Karpas-422 (cell line): ENCODE results near the gene BDH2. TPM values are rescaled to one million over a fixed set of nuclear protein-coding genes. Genes with fewer than 3 reads are reported as not detected.

ENCODE experiments used
- DNase-seq: peaks from one replicate; pipeline ENCODE4 v3.0.0-alpha.2; 2015
- H2AFZ ChIP-seq: fragments of 200-600 bp; sonication (generic); 2 replicates; pipeline ENCODE4 v1.6.1; 2014; ENCODE audit warnings: antibody characterized with exemption, low read length, mixed read lengths
- H3K27ac ChIP-seq: fragments of 200-600 bp; sonication (generic); 2 replicates; pipeline ENCODE4 v1.5.1; 2014; ENCODE audit warnings: mild to moderate bottlenecking, low read length, moderate library complexity
- H3K27me3 ChIP-seq: fragments of 200-600 bp; sonication (generic); 2 replicates; pipeline ENCODE4 v1.6.1; 2014; ENCODE audit warnings: low read length, mixed read lengths
- H3K36me3 ChIP-seq: fragments of 200-600 bp; sonication (generic); 2 replicates; pipeline ENCODE4 v1.6.1; 2014; ENCODE audit warnings: low read length, mixed read lengths; ENCODE audit not compliant: insufficient read depth
- H3K4me1 ChIP-seq: fragments of 200-600 bp; sonication (generic); 2 replicates; pipeline ENCODE4 v1.6.1; 2014; ENCODE audit warnings: mild to moderate bottlenecking, low read length, mixed read lengths
- H3K4me2 ChIP-seq: fragments of 200-600 bp; sonication (generic); 2 replicates; pipeline ENCODE4 v1.6.1; 2014; ENCODE audit warnings: low read length, low read depth, mild to moderate bottlenecking; ENCODE audit not compliant: poor library complexity, severe bottlenecking
- H3K4me3 ChIP-seq: fragments of 200-600 bp; sonication (generic); 2 replicates; pipeline ENCODE4 v1.5.1; 2014; ENCODE audit warnings: mild to moderate bottlenecking, antibody characterized with exemption, low read length, mixed read lengths
- H3K79me2 ChIP-seq: fragments of 200-600 bp; sonication (generic); 2 replicates; pipeline ENCODE4 v1.6.1; 2014; ENCODE audit warnings: mild to moderate bottlenecking, low read length, mixed read lengths
- H3K9ac ChIP-seq: fragments of 200-600 bp; sonication (generic); 2 replicates; pipeline ENCODE4 v1.6.0; 2014; ENCODE audit warnings: low read length
- H3K9me2 ChIP-seq: fragments of 200-600 bp; sonication (generic), shearing (Covaris generic); replicated peaks from 2 replicates; pipeline ENCODE4 v1.6.0; 2014; ENCODE audit warnings: mild to moderate bottlenecking, low read length, moderate library complexity; ENCODE audit not compliant: insufficient read depth
- H3K9me3 ChIP-seq: fragments of 300-700, 200-600 bp; sonication (generic); 2 replicates; pipeline ENCODE4 v1.6.1; 2014; ENCODE audit warnings: low read length, mixed read lengths
- H4K20me1 ChIP-seq: fragments of 200-600 bp; sonication (generic); 2 replicates; pipeline ENCODE4 v1.6.1; 2014; ENCODE audit warnings: mild to moderate bottlenecking, antibody characterized with exemption, low read length, low read depth; ENCODE audit not compliant: insufficient read depth
- total RNA-seq: library from RNA; depleted of rRNA; stranded (reverse); fragments of >200 nt; shearing (Covaris generic); gene quantifications from 2 replicates; pipeline ENCODE4 v1.2.3, GENCODE V29; 2014; ENCODE audit warnings: low replicate concordance

BDH2 gene
- total RNA-seq, 1 experiment from 2014 or later, result 42.2 TPM

GRCh38 chr4:103111598-103111997 lies 12.0 kb upstream of the BDH2 start:
- Histone ChIP-seq H3K4me2 (no peak overlapping the region), H3K4me1 (no peaks in the 10 kb centered on the region), H3K9me2 (no peaks in the 10 kb centered on the region), H3K36me3 (peaks cover 41% of the 10 kb centered on the region), H3K4me3 (no peak overlapping the region), H3K27ac (no peak overlapping the region), H3K9me3 (no peaks in the 10 kb centered on the region), H3K27me3 (no peaks in the 10 kb centered on the region), H3K9ac (no peak overlapping the region), H2AFZ (no peak overlapping the region), H3K79me2 (no peaks in the 10 kb centered on the region), H4K20me1 (no peaks in the 10 kb centered on the region)
- DNase-seq, result no peak

DNA sequence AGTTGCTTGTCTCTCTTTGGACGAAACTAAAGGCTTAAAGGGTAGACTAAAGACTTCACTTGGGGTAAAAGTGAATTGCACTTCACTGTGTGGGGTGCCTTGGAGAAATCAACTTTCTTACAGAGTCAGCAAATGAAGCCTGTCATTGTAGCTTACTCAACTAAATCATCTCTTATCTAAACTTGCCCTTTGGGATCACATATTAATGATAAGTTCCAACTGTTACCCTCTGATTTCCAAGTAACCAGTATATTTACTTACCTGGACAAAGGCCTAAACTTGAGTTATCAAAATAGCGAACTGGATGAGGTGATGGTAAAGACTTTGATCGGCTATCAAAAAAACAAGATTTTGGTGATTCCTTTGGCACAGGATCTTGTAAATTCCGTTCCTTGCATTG lies 8.9 kb upstream of the BDH2 start:
- Histone ChIP-seq H3K9me2 (no peaks in the 10 kb centered on the region), H3K79me2 (no peaks in the 10 kb centered on the region), H3K27me3 (no peaks in the 10 kb centered on the region), H3K9me3 (no peaks in the 10 kb centered on the region), H4K20me1 (no peaks in the 10 kb centered on the region), H3K9ac (no peak overlapping the region), H3K4me2 (no peak overlapping the region), H2AFZ (no peak overlapping the region), H3K4me1 (no peaks in the 10 kb centered on the region), H3K27ac (no peak overlapping the region), H3K36me3 (peaks cover 32% of the 10 kb centered on the region; the same call in 1 of the 2 replicates), H3K4me3 (no peak overlapping the region)
- no peak for DNase-seq

DNA sequence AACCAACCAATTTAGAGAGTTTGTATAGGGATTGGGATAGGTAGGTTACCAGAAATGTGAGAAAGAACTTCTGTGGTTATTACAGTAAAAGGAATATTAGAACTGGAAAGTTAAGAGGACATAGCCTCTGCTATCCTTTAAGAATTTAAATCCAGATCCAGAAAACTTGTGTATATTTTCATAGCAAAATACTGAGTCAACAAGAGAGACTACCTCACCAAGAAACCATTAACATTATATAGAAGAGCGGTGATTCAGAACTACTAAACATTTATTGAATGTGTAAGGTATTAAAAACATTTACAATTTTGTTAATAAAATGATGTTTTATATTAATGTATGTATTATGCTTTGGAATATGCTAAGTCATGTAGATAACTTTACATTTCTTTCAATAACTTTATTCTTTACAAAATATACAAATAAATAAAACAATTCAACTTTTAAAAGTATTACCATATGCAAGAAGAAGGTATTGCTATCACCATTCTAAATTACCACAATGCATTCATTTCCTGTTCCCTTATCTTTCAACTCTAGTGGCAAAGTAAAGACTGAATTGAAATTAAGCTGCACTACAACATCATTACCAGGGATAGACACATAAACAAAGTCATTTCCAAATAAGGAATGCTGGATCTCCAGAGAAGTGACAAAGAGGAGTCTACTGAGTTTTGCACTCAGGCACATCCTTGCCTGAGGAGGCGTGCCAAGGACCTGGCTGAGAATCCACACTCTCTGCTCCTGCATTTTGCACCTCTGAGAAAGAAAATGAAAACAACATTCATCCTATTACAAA lies 6.1 kb upstream of the BDH2 start:
- no peak overlapping the region for H3K4me3 ChIP-seq
- no peaks in the 10 kb centered on the region for H3K4me1 ChIP-seq
- no peak overlapping the region for H3K27ac ChIP-seq
- no peak overlapping the region for H3K9ac ChIP-seq
- H3K79me2 ChIP-seq, result no peaks in the 10 kb centered on the region
- no peak overlapping the region for H3K4me2 ChIP-seq
- no peaks in the 10 kb centered on the region for H3K9me3 ChIP-seq
- H3K9me2 ChIP-seq, result no peaks in the 10 kb centered on the region
- no peaks in the 10 kb centered on the region for H3K27me3 ChIP-seq
- H4K20me1 ChIP-seq, result no peaks in the 10 kb centered on the region
- no peak for DNase-seq
- peaks cover 26% of the 10 kb centered on the region; the same call in 1 of the 2 replicates for H3K36me3 ChIP-seq
- no peak overlapping the region for H2AFZ ChIP-seq

DNA sequence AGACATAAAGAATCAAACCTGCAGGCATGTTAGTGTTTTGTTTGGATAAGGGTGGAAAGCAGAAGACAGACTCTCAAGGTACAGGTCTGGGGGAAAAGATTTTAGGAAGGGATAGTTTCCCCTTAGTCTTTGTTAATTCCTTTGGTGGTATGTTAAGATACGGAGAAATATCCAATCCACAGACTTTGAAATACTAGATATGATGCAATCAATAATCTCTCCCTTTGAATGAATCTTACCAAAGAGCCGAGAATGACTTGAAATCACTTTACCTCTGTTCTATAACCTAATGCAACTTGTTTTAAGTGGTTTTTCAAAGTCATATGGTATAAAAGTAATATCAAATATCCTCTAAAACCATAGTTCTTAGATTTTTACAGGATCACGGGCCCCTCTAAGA lies 5.3 kb upstream of the BDH2 start:
- no peaks in the 10 kb centered on the region for H4K20me1 ChIP-seq
- H3K9me2 ChIP-seq, result no peaks in the 10 kb centered on the region
- peaks cover 3% of the 10 kb centered on the region for H3K4me1 ChIP-seq
- DNase-seq, result no peak
- H3K27ac ChIP-seq, result no peak overlapping the region
- H3K9ac ChIP-seq, result no peak overlapping the region
- no peaks in the 10 kb centered on the region for H3K79me2 ChIP-seq
- H2AFZ ChIP-seq, result no peak overlapping the region
- H3K4me2 ChIP-seq, result no peak overlapping the region
- H3K9me3 ChIP-seq, result no peaks in the 10 kb centered on the region
- H3K36me3 ChIP-seq, result peaks cover 18% of the 10 kb centered on the region; the same call in 1 of the 2 replicates
- no peak overlapping the region for H3K4me3 ChIP-seq
- no peaks in the 10 kb centered on the region for H3K27me3 ChIP-seq

- Histone ChIP-seq H3K9ac (no peak overlapping the region), H3K4me1 (peaks cover 25% of the 10 kb centered on the region), H3K27ac (no peak overlapping the region), H3K36me3 (no peaks in the 10 kb centered on the region), H3K4me3 (no peak overlapping the region), H3K4me2 (no peak overlapping the region), H3K79me2 (peaks cover 6% of the 10 kb centered on the region; the same call in 1 of the 2 replicates), H2AFZ (peak overlapping the region; percentile 41), H3K9me3 (no peaks in the 10 kb centered on the region), H3K9me2 (no peaks in the 10 kb centered on the region), H4K20me1 (no peaks in the 10 kb centered on the region), H3K27me3 (no peaks in the 10 kb centered on the region)
- no peak for DNase-seq
These were observed 1.1 kb upstream of the BDH2 start for GRCh38 chr4:103100691-103101090.

GRCh38 chr4:103098756-103099440 lies 736 bp downstream of the BDH2 start:
- Histone ChIP-seq H3K9ac (peak overlapping the region; percentile 67), H3K36me3 (no peaks in the 10 kb centered on the region)

GRCh38 chr4:103098341-103098740 lies 1.3 kb downstream of the BDH2 start:
- no peaks in the 10 kb centered on the region for H3K36me3 ChIP-seq
- H3K9me2 ChIP-seq, result no peaks in the 10 kb centered on the region
- H3K4me3 ChIP-seq, result peak overlapping the region; percentile 66; the same call in 1 of the 2 replicates
- no peaks in the 10 kb centered on the region for H3K27me3 ChIP-seq
- H3K9me3 ChIP-seq, result no peaks in the 10 kb centered on the region
- H3K4me2 ChIP-seq, result peak overlapping the region; percentile 89
- peaks cover 29% of the 10 kb centered on the region for H3K4me1 ChIP-seq
- H2AFZ ChIP-seq, result no peak overlapping the region
- H4K20me1 ChIP-seq, result no peaks in the 10 kb centered on the region
- H3K9ac ChIP-seq, result no peak overlapping the region
- H3K79me2 ChIP-seq, result peaks cover 6% of the 10 kb centered on the region; the same call in 1 of the 2 replicates
- H3K27ac ChIP-seq, result no peak overlapping the region
- no peak for DNase-seq

More at GRCh38 chr4:103098756-103099440, 736 bp downstream of the BDH2 start:
- Histone ChIP-seq H2AFZ (peak overlapping the region; percentile 41), H3K79me2 (peaks cover 6% of the 10 kb centered on the region; the same call in 1 of the 2 replicates), H3K4me1 (peaks cover 27% of the 10 kb centered on the region), H3K27ac (no peak overlapping the region), H3K9me2 (no peaks in the 10 kb centered on the region), H3K27me3 (no peaks in the 10 kb centered on the region), H3K4me2 (peak overlapping the region; percentile 89), H4K20me1 (no peaks in the 10 kb centered on the region), H3K9me3 (no peaks in the 10 kb centered on the region), H3K4me3 (peak overlapping the region; percentile 66)
- no peak for DNase-seq

DNA sequence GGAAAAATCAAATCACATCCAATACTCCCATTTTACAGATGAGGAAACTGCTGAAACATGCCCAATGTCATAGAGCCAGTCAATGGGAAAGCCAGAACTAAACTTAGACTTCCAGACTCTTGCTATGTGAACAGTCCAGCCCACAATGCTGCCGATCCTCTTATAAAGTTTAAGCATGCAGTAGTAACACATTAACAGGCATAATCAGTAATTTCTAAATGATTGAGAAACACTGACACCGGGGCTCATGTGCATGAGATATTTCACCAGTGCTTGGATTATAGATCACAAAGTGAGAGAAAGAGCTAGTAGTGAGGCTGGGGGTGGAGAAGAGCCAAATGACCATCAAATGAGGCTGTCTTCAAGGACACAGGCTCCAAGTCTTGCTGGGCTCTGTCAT lies 2.5 kb downstream of the BDH2 start:
- H3K4me3 ChIP-seq, result no peak overlapping the region
- no peak overlapping the region for H3K9ac ChIP-seq
- no peak overlapping the region for H3K4me2 ChIP-seq
- no peaks in the 10 kb centered on the region for H4K20me1 ChIP-seq
- H3K27ac ChIP-seq, result no peak overlapping the region
- no peak overlapping the region for H2AFZ ChIP-seq
- no peak for DNase-seq
- no peaks in the 10 kb centered on the region for H3K9me3 ChIP-seq
- no peaks in the 10 kb centered on the region for H3K27me3 ChIP-seq
- H3K4me1 ChIP-seq, result peaks cover 41% of the 10 kb centered on the region
- no peaks in the 10 kb centered on the region for H3K9me2 ChIP-seq
- H3K79me2 ChIP-seq, result peaks cover 6% of the 10 kb centered on the region; the same call in 1 of the 2 replicates
- H3K36me3 ChIP-seq, result no peaks in the 10 kb centered on the region
